HG02759 (cell line): ENCODE results near the gene DSCAM.

Experiments used
- ATAC-seq: cut with Tn5 transposase; IDR thresholded peaks from one replicate; pipeline ENCODE4 v1.9.1; 2021; ENCODE audit warnings: mild to moderate bottlenecking, moderate library complexity; ENCODE audit not compliant: unreplicated experiment

DSCAM gene

DNA sequence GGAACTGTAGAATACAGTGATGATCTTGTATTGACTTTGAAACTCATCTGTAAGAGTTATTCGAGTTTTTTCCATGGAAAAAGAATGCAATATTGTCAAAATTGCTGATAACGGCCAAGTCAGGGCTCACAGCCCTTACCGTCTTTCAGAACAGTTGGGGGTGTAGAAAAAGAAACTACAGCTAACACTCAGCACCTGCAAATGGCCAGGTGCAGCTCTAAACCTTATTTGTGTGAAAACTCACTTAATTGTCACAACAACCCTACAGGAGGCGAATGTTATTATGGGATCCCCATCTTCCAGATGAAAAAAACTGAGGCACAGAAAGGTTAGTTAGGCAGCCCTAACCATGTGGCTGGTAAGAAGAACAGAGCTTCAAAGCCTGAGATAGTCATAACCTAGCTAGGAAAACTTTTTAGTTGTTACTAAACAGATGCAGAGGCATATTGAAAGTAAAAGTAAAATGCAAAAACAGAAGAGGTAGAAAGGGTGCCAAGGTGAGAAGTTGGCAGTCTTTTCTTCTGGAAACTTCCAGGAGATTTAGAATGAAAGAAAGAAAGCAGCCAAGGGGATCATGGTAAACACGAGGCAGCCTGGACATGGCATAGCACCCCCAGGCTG, 76.4 kb downstream of the DSCAM start:
- ATAC-seq, result no peak

DNA sequence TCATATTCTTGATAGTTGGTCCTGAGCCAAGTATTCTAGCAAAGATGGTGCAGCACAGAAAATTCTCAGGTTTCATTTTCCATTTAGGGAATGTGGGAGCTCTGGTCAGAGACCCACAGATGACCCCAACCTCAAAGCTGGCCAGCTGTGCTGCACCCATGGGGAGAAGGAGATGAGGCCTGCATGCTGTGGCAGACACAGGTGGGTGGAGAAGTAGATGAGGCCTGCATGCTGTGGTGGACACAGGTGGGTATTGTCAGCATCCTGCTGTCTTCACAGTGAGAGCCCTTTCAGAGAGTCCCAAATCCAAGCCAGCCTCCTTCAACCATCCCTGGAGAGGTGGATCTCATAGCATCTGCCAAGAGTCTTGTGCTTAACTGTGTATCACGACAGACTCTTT, 77.7 kb downstream of the DSCAM start:
- no peak for ATAC-seq

DNA sequence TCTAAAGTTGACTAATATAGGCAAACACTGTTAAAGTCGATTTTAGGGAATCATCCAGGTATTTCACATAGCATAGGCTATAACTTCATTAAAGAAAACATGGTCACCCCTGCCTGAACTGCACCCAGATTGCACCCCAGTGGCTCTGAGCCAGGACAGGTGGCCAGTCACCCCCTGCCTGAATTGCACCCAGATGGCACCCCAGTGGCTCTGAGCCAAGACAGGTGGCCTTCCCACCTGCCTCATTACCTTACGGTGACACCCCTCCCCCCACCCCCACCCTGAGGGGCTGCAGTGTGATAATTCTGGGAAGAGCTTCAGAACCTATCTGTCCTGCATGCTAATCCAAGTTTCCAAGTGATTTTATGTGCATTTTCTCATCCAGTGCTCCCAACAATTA, 78.9 kb downstream of the DSCAM start:
- no peak for ATAC-seq

DNA sequence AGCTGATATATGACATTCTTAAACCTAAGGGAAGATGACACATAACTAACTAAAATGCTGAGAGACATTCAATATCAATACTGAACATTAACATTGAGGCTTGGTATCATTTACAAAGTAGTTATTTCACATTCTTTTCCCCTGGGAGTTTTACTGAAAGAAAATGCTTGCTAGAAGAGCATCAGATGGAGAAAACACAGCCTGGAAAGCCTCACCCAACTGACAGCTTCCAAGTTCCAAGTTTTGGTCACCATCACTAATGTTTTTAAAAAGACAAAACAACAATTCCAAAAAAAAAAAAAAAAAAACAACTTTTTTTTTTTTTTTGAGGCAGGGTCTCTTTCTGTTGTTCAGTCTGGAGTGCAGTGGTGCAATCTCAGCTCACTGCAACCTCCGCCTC, 80.6 kb downstream of the DSCAM start:
- no peak for ATAC-seq

- no peak for ATAC-seq
Observed at GRCh38 chr21:40765811-40766210, 81.1 kb downstream of the DSCAM start.

DNA sequence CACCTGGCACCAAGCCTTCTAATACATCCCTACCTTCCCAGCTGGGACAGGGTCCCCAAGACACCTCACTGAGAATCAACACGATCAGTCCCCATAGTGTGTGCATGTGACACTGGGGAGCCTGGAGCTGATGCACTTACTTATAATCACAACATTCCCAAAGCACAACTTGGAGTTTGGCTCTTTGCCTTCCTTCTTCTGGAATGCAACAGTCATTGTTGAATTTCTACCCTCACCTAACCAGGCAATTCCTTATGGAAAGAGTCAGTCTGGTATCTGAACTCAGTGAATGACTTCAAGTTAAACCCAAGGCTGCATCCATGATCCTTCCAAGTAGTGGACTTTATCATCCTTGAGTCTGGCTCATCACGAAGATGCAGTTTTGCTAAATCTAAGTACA, 86.1 kb downstream of the DSCAM start:
- no peak for ATAC-seq

DNA sequence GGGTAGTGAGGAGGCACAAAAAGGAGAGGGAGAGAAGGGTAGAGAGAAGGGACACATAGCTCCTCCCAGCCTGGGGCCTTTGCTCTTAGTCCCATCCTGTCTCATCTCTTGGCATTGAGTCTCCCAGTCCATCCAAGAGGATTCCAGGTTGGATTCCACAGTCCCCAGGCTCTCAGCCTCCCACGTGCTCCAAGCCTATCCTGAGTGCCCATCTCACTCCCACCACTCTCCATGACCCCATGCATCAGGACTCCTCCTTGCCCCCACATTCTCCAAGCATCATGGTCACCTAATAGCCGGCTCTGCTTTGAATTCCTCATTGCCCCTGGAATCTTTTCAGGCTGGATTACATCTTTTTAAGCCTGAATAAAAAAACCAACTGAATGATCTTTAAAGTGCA, 87.9 kb downstream of the DSCAM start:
- no peak for ATAC-seq

DNA sequence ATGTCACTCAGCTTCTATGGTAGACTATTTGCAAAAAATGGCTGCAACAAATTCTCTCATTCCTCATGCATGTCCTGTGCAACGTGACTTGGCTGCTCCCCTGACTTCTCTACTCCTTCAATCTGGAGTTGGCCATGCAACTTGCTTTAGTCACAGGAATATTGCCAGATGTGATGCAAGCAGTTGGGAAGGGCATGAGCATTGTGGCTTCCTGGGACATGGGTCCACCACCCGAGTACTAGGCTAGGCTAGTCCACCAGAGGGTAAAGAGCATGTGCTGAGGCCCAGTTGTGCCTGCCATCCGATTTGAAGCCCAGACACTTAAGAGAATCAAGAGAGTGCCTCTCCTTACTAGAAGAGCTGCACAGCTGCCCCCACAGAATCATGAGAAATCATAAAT, 89.6 kb downstream of the DSCAM start:
- no peak for ATAC-seq

DNA sequence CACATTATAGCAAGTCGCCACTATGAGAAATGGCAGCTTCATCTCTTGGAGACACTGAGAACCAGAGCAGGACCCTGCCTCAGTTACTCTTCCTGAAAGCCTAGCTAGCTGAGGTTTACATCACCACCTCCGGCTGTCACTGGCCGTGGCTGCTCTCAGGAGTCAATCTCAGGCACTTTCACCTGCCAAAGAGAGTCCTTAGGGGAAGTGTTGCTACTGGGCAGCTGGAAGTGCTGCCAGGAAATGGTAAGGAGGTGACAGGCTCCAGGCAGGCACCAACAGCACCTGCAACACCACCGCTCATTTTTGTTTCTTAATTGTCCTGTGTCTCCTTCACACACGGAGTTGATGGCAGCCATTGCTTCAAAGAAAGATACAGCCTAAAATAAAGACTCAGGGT, 92.5 kb downstream of the DSCAM start:
- ATAC-seq, result no peak

DNA sequence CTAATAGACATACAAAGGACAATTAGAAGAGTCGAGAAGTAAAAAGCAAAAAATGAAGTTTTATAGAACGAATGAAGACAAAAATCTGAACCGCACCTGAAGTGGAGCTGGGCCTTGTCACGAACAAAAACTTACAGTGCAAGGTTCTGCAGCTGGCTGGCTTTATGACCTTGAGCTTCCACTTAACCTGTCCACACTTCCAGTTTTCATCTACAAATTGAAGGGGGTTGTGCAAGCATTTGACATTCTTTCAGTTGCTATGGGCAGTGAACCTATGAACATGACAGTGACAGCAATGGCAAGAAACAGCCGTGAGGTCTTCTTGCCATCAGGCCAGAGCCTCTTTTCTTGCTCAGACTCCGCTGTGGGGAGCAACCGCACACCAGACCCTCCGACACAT, 93.2 kb downstream of the DSCAM start:
- ATAC-seq, result no peak

DNA sequence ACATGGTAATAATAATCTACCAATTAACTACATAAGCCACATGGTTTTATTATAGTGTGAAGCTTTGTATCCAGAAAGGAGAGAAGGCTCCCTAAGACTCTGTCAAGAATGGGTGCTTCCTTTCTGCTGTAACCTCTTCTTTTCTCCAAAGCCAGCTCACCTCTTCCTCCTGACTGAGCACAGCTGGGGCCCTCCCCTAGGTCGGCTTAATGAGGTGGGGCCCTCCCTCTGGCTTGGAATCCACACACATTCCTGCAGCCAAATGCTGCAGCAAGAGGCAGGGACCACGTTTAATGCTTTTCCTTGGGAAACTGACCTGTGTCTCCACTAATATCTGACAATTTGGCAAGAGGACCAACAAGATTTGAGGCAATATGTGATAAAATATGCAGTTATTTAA, 94.8 kb downstream of the DSCAM start:
- ATAC-seq, result no peak

GRCh38 chr21:40751221-40751620, 95.7 kb downstream of the DSCAM start:
- ATAC-seq, result no peak

DNA sequence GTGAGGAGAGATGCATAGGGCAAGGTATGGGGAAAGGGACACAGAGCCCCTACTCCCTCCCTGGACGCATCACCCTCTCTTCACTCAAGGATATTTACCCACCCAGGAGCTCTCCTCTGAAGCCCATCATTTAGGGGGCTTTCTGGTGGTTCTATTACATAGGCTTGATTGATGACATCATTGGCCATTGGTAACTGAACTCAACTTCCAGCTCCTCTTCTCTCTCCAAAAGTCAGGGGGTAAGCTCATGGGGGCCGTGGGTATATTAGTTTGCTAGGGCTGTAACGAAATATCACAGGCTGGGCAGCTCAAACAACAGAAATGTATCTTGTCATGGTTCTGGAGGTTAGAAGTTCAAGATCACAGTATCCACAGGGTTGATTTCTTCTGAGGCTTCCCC, 110.8 kb downstream of the DSCAM start:
- ATAC-seq, result no peak

- no peak for ATAC-seq
Observed at GRCh38 chr21:40733024-40733397, 113.9 kb downstream of the DSCAM start.

DNA sequence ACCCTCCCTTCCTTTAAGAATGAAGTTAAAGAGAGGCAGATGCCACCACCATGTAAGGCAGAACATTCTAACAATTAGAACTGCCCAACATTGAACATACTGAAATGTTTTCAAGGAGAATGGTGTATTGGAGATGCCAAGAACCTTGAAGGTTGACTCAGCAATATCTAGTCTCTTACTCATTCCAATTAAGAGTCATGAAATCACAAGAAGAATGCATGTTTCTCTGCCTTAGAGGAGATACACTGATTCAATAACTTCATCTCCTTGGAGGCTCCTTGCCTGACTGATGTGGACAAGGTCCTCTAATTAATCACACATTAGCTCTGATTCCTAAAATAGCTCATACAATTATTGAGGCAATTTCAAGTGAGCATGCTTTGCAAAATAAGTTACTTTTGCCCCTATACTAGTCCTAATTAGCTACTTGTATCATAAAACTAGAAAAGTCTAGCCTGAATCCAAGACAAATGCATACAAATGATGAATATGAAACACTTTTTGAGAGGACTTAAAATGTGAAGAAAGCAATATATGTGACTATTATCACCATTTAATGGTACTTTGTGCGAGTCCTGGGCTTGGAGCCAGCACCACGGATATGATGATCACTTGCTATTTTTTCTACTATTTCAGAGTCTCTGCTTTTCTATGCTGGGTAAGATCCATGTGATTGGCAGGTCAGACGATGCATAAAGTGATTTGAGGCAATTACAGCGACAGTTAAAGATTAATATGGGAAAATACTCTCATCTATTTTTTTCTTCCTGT, 114.5 kb downstream of the DSCAM start:
- ATAC-seq, result no peak

- ATAC-seq, result no peak
Observed at GRCh38 chr21:40731206-40731605, 115.8 kb downstream of the DSCAM start.

GRCh38 chr21:40730426-40730800, 116.5 kb downstream of the DSCAM start:
- ATAC-seq, result no peak

- ATAC-seq, result no peak
Observed at GRCh38 chr21:40729761-40730425, 117.1 kb downstream of the DSCAM start.

DNA sequence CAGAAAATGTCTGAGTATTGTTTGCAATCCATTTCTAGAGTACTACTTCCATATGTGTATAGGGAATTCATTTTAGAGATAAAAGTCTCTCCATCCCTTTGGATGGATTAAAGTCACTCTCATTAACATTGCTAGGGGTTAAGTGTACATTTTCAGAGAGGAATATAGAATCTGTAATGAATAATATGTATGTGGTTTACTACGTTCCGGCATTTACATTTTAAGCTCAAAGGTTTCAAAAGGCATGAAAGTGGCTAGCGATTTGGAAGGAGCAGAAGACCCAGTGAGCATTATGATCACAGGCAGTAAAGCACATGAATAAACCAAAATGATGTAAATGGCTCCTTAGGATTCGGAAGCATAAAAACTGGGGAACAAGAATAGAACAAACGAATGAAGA, 123.0 kb downstream of the DSCAM start:
- ATAC-seq, result no peak

GRCh38 chr21:40723317-40723716, 123.6 kb downstream of the DSCAM start:
- ATAC-seq, result no peak

DNA sequence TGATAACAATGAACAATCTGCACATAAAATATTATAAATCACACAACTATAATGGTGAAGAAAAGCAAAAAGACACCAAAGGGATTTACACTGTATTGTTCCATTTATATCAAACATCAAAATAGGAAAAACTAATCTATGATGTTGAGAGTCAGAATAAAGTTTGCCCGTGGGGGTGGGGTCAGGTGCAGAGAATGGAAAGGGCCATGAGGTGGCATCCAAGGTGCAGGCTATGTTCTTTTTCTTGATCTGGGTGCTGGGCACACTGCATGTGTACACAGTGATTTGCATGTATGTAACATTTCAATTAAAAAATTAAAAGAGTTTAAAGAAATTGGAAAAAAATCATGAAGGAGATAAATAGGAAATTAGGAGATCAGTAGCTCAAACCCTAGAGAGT, 127.3 kb downstream of the DSCAM start:
- no peak for ATAC-seq

DNA sequence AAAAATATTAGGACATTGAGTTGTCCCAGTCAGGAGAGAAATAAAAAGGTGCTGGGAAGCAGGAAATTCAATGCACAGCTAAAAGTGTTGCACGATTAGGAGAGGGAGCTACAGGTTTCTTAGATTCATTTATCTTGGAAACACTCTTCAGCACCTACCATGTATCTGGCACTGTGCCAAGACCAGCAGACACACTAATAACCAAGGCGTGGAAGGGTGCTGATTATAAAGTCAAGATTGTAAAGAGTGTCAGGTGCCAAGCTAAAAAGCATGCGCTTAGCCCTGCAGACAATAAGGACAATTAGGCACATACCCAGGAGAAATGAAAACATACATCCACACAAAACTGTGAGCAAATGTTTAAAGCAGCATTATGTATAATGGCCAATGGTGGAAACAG, 129.9 kb downstream of the DSCAM start:
- no peak for ATAC-seq
